ENCODE results near the gene ASXL1.
"Not testable (repeated sequence)": the region's sequence is repeated elsewhere in the genome, so short reads cannot be mapped to it uniquely, and the experiment has no call there.

ASXL1 gene

GRCh38 chr20:32315891-32316290 is 42.2 kb upstream of the ASXL1 start:
- Histone ChIP-seq H2AFZ (ENCODE audit: low read depth) (no peak overlapping the region), H3K79me2 (ENCODE audit: insufficient read depth, low read depth) (no peaks in the 10 kb centered on the region), H3K36me3 (ENCODE audit: insufficient read depth) (no peaks in the 10 kb centered on the region), H3K27me3 (ENCODE audit: insufficient read depth, low read depth) (no peaks in the 10 kb centered on the region), H3K4me3 (IDR thresholded peaks at IDR 0.05; ENCODE audit: insufficient read depth, low read depth, low read length) (no peak overlapping the region), H4K20me1 (ENCODE audit: insufficient read depth) (no peaks in the 10 kb centered on the region), H3K9ac (no peak overlapping the region), H3K4me1 (ENCODE audit: low read depth, poor library complexity, severe bottlenecking) (peaks cover 7% of the 10 kb centered on the region), H3K4me2 (no peak overlapping the region), H3K27ac (no peak overlapping the region)
- no peak for TF ChIP-seq CTCF (conservative IDR thresholded peaks at IDR 0.05; ENCODE audit: low read depth, low read length)

GRCh38 chr20:32316667-32317066 is 41.5 kb upstream of the ASXL1 start:
- Histone ChIP-seq H3K4me1 (ENCODE audit: low read depth, poor library complexity, severe bottlenecking) (peaks cover 7% of the 10 kb centered on the region), H3K27me3 (ENCODE audit: insufficient read depth, low read depth) (no peaks in the 10 kb centered on the region), H3K79me2 (ENCODE audit: insufficient read depth, low read depth) (no peaks in the 10 kb centered on the region), H3K36me3 (ENCODE audit: insufficient read depth) (no peaks in the 10 kb centered on the region), H3K4me2 (no peak overlapping the region), H3K4me3 (IDR thresholded peaks at IDR 0.05; ENCODE audit: insufficient read depth, low read depth, low read length) (no peak overlapping the region), H2AFZ (ENCODE audit: low read depth) (no peak overlapping the region), H3K27ac (no peak overlapping the region), H4K20me1 (ENCODE audit: insufficient read depth) (no peaks in the 10 kb centered on the region), H3K9ac (no peak overlapping the region)
- no peak for TF ChIP-seq CTCF (conservative IDR thresholded peaks at IDR 0.05; ENCODE audit: low read depth, low read length)

GRCh38 chr20:32319100-32319499 is 39.0 kb upstream of the ASXL1 start:
- no peak overlapping the region for H3K9ac ChIP-seq
- H4K20me1 ChIP-seq (ENCODE audit: insufficient read depth), result no peaks in the 10 kb centered on the region
- no peaks in the 10 kb centered on the region for H3K27me3 ChIP-seq (ENCODE audit: insufficient read depth, low read depth)
- H3K4me2 ChIP-seq, result no peak overlapping the region
- H3K4me3 ChIP-seq (IDR thresholded peaks at IDR 0.05; ENCODE audit: insufficient read depth, low read depth, low read length), result no peak overlapping the region
- H2AFZ ChIP-seq (ENCODE audit: low read depth), result no peak overlapping the region
- no peaks in the 10 kb centered on the region for H3K4me1 ChIP-seq (ENCODE audit: low read depth, poor library complexity, severe bottlenecking)
- TF ChIP-seq CTCF (conservative IDR thresholded peaks at IDR 0.05; ENCODE audit: low read depth, low read length), result no peak
- no peaks in the 10 kb centered on the region for H3K36me3 ChIP-seq (ENCODE audit: insufficient read depth)
- H3K27ac ChIP-seq, result no peak overlapping the region
- H3K79me2 ChIP-seq (ENCODE audit: insufficient read depth, low read depth), result no peaks in the 10 kb centered on the region

GRCh38 chr20:32320305-32320704 is 37.8 kb upstream of the ASXL1 start:
- TF ChIP-seq CTCF (conservative IDR thresholded peaks at IDR 0.05; ENCODE audit: low read depth, low read length), result no peak
- Histone ChIP-seq H2AFZ (ENCODE audit: low read depth) (no peak overlapping the region), H3K9ac (no peak overlapping the region), H3K36me3 (ENCODE audit: insufficient read depth) (no peaks in the 10 kb centered on the region), H3K27ac (no peak overlapping the region), H3K4me1 (ENCODE audit: low read depth, poor library complexity, severe bottlenecking) (no peaks in the 10 kb centered on the region), H3K27me3 (ENCODE audit: insufficient read depth, low read depth) (no peaks in the 10 kb centered on the region), H3K79me2 (ENCODE audit: insufficient read depth, low read depth) (no peaks in the 10 kb centered on the region), H4K20me1 (ENCODE audit: insufficient read depth) (no peaks in the 10 kb centered on the region), H3K4me3 (IDR thresholded peaks at IDR 0.05; ENCODE audit: insufficient read depth, low read depth, low read length) (no peak overlapping the region), H3K4me2 (no peak overlapping the region)

GRCh38 chr20:32321390-32321789 is 36.7 kb upstream of the ASXL1 start:
- Histone ChIP-seq H3K79me2 (ENCODE audit: insufficient read depth, low read depth) (no peaks in the 10 kb centered on the region), H2AFZ (ENCODE audit: low read depth) (no peak overlapping the region), H3K4me1 (ENCODE audit: low read depth, poor library complexity, severe bottlenecking) (no peaks in the 10 kb centered on the region), H3K4me3 (IDR thresholded peaks at IDR 0.05; ENCODE audit: insufficient read depth, low read depth, low read length) (no peak overlapping the region), H3K27ac (no peak overlapping the region), H3K36me3 (ENCODE audit: insufficient read depth) (no peaks in the 10 kb centered on the region), H3K27me3 (ENCODE audit: insufficient read depth, low read depth) (no peaks in the 10 kb centered on the region), H4K20me1 (ENCODE audit: insufficient read depth) (no peaks in the 10 kb centered on the region), H3K4me2 (no peak overlapping the region), H3K9ac (no peak overlapping the region)
- TF ChIP-seq CTCF (conservative IDR thresholded peaks at IDR 0.05; ENCODE audit: low read depth, low read length), result no peak

GRCh38 chr20:32322260-32322659 is 35.9 kb upstream of the ASXL1 start:
- H3K79me2 ChIP-seq (ENCODE audit: insufficient read depth, low read depth); H3K9ac ChIP-seq; H3K4me2 ChIP-seq; H4K20me1 ChIP-seq (ENCODE audit: insufficient read depth); H3K27me3 ChIP-seq (ENCODE audit: insufficient read depth, low read depth); H2AFZ ChIP-seq (ENCODE audit: low read depth); H3K36me3 ChIP-seq (ENCODE audit: insufficient read depth); H3K4me3 ChIP-seq (IDR thresholded peaks at IDR 0.05; ENCODE audit: insufficient read depth, low read depth, low read length); H3K4me1 ChIP-seq (ENCODE audit: low read depth, poor library complexity, severe bottlenecking); H3K27ac ChIP-seq: not testable (repeated sequence)

GRCh38 chr20:32323761-32324160 is 34.4 kb upstream of the ASXL1 start:
- H3K4me2 ChIP-seq; H3K27me3 ChIP-seq (ENCODE audit: insufficient read depth, low read depth); H3K4me3 ChIP-seq (IDR thresholded peaks at IDR 0.05; ENCODE audit: insufficient read depth, low read depth, low read length); H4K20me1 ChIP-seq (ENCODE audit: insufficient read depth); H3K79me2 ChIP-seq (ENCODE audit: insufficient read depth, low read depth); H3K4me1 ChIP-seq (ENCODE audit: low read depth, poor library complexity, severe bottlenecking); H3K9ac ChIP-seq; H3K36me3 ChIP-seq (ENCODE audit: insufficient read depth); H3K27ac ChIP-seq; H2AFZ ChIP-seq (ENCODE audit: low read depth): not testable (repeated sequence)
